ENCODE measurements around the gene ZNF219. TPM values are rescaled to one million over a fixed set of nuclear protein-coding genes. Genes with fewer than 3 reads are reported as not detected.

ZNF219 gene
- total and polyA plus RNA-seq, 7 experiments from 2014 or later = 2.3 to 22.1 (median 6.5) TPM

DNA sequence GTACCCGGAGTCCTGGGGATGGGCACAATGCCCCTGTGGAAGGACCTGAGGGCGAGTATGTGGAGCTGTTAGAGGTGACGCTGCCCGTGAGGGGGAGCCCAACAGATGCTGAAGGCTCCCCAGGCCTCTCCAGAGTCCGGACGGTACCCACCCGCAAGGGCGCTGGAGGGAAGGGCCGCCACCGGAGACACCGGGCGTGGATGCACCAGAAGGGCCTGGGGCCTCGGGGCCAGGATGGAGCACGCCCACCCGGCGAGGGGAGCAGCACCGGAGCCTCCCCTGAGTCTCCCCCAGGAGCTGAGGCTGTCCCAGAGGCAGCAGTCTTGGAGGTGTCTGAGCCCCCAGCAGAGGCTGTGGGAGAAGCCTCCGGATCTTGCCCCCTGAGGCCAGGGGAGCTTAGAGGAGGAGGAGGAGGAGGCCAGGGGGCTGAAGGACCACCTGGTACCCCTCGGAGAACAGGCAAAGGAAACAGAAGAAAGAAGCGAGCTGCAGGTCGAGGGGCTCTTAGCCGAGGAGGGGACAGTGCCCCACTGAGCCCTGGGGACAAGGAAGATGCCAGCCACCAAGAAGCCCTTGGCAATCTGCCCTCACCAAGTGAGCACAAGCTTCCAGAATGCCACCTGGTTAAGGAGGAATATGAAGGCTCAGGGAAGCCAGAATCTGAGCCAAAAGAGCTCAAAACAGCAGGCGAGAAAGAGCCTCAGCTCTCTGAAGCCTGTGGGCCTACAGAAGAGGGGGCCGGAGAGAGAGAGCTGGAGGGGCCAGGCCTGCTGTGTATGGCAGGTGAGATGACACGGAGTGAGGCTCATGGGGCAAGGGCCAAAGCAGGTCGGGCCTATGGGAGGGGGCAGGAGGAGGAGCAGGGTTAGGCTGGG is 23.8 kb downstream of the ZNF219 start:
- Histone ChIP-seq H3K4me1 (ENCODE audit: control insufficient read depth in 2 of 2, insufficient read depth in 2 of 2, low read length in 2 of 2) (peaks cover 15 to 17% of the 10 kb centered on the region in 2 donors), H3K27ac (ENCODE audit: low read depth, low read length) (no peak overlapping the region), H3K36me3 (ENCODE audit: control insufficient read depth in 2 of 3, insufficient read depth in 3 of 3, low read length in 3 of 3) (no peaks in the 10 kb centered on the region), H3K4me3 (ENCODE audit: low read length) (no peak overlapping the region), H3K9me3 (ENCODE audit: control insufficient read depth in 2 of 3, low read length in 3 of 3) (no peaks in the 10 kb centered on the region), H3K27me3 (ENCODE audit: control insufficient read depth in 2 of 2, insufficient read depth in 2 of 2, low read length in 2 of 2) (peaks cover 14 to 21% of the 10 kb centered on the region in 2 donors)
- H3K9me3 Mint-ChIP-seq = peaks cover 0 to 1% (median 0%) of the 10 kb centered on the region in 11 donors
- no peak overlapping the region for H3K4me3 Mint-ChIP-seq
- ChIA-PET POLR2A (interaction anchor here (0.7 kb wide), 1 partner anchor 30 kb away, joined by 3 read pairs; no protein-coding TSS in a partner anchor), CTCF (no interaction called here)
- DNase-seq (no peak), ATAC-seq (no peak)
- peaks cover 10 to 26% (median 21%) of the 10 kb centered on the region in 7 donors for H3K4me1 Mint-ChIP-seq
- no peak overlapping the region for H3K27ac Mint-ChIP-seq
- no peaks in the 10 kb centered on the region for H3K36me3 Mint-ChIP-seq
- intact Hi-C loops (cut with micrococcal nuclease) = loop anchor here in 1 of 2 donors (5.0 kb wide), 1 partner anchor 47 kb away; the partner anchor contains the start of gene NDRG2
- peaks cover 22 to 42% (median 32%) of the 10 kb centered on the region in 5 donors for H3K27me3 Mint-ChIP-seq

DNA sequence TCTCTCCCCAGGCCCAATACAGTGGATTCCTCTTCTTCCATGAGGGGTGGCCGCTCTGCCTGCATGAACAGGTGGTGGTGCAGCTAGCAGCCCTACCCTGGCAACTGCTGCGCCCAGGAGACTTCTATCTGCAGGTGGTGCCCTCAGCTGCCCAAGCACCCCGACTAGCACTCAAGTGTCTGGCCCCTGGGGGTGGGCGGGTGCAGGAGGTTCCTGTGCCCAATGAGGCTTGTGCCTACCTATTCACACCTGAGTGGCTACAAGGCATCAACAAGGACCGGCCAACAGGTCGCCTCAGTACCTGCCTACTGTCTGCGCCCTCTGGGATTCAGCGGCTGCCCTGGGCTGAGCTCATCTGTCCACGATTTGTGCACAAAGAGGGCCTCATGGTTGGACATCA is 24.5 kb downstream of the ZNF219 start:
- Histone ChIP-seq H3K9me3 (ENCODE audit: control insufficient read depth in 2 of 3, low read length in 3 of 3) (no peaks in the 10 kb centered on the region), H3K4me1 (ENCODE audit: control insufficient read depth in 2 of 2, insufficient read depth in 2 of 2, low read length in 2 of 2) (peaks cover 21 to 22% of the 10 kb centered on the region in 2 donors), H3K36me3 (ENCODE audit: control insufficient read depth in 2 of 3, insufficient read depth in 3 of 3, low read length in 3 of 3) (no peaks in the 10 kb centered on the region), H3K4me3 (ENCODE audit: low read length) (no peak overlapping the region), H3K27me3 (ENCODE audit: control insufficient read depth in 2 of 2, insufficient read depth in 2 of 2, low read length in 2 of 2) (peaks cover 14 to 28% of the 10 kb centered on the region in 2 donors), H3K27ac (ENCODE audit: low read depth, low read length) (no peak overlapping the region)
- ATAC-seq (no peak), DNase-seq (no peak)
- Mint-ChIP-seq H3K9me3 (peaks cover 0 to 1% (median 0%) of the 10 kb centered on the region in 11 donors), H3K27ac (no peak overlapping the region), H3K27me3 (peaks cover 29 to 49% (median 39%) of the 10 kb centered on the region in 5 donors), H3K4me1 (peaks cover 17 to 33% (median 28%) of the 10 kb centered on the region in 7 donors), H3K36me3 (no peaks in the 10 kb centered on the region), H3K4me3 (no peak overlapping the region)
- POLR2A ChIA-PET = interaction anchor here (0.7 kb wide), 1 partner anchor 31 kb away, joined by 3 read pairs; no protein-coding TSS in a partner anchor
- intact Hi-C loops (cut with micrococcal nuclease) = loop anchor here in 1 of 2 donors (5.0 kb wide), 1 partner anchor 47 kb away; the partner anchor contains the start of gene NDRG2
- CTCF ChIA-PET = interaction anchor here (1.1 to 1.9 kb wide), 2 partner anchors 30 to 34 kb away, joined by 3 to 5 read pairs; no protein-coding TSS in a partner anchor

DNA sequence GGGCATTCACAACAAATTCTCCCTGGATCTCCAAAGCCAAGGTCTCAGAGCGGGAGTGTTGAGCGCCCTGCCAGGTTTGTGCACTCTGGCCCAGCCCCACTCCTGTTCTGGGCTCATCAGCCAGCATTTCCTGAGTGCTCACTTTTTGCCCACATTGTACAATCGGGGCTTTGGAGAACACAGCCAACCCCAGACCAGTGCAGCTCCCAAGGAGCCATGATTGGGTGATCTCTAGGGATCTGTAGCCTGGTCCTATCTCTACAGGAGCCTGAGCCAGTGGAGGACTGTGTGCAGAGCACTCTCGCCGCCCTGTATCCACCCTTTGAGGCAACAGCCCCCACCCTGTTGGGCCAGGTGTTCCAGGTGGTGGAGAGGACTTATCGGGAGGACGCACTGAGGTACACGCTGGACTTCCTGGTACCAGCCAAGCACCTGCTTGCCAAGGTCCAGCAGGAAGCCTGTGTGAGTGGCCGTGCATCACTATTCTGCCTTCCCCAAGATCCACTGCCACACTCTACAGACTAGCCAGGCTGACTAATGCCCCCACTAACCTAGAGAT is 25.6 kb downstream of the ZNF219 start:
- no peak overlapping the region for H3K4me3 ChIP-seq (ENCODE audit: low read length)

DNA sequence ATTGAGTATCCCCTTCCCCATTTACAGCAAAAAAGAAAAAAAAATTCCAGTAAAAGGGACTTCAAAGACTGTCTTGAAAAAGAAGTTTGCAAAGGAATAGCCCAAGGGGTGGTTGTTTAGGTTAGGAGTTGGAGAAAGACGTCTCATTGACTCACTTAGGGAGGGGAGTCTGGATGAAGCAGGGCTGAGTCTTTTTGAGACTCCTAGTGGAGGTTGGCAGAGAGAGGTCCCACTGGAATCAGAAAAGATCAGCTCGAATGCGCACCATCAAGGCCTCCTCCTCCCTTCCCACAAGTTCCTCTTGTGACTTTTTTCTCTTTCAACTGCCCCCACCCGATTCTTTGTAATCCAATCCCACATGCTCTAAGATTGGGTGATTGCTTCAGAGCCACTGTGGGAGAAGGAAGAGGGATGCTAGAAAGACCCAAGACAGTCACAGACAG is 26.4 kb downstream of the ZNF219 start:
- no peaks in the 10 kb centered on the region for H3K9me3 ChIP-seq (ENCODE audit: control insufficient read depth in 2 of 3, low read length in 3 of 3)
- CTCF ChIA-PET = interaction anchor here (1.0 to 2.1 kb wide), 4 partner anchors 15 to 57 kb away, joined by 3 to 15 read pairs (median 8); no protein-coding TSS in a partner anchor
- H3K4me1 Mint-ChIP-seq = peaks cover 23 to 40% (median 35%) of the 10 kb centered on the region in 7 donors
- no peaks in the 10 kb centered on the region for H3K36me3 ChIP-seq (ENCODE audit: control insufficient read depth in 2 of 3, insufficient read depth in 3 of 3, low read length in 3 of 3)
- POLR2A ChIA-PET = interaction anchor here (3.1 kb wide), 1 partner anchor 32 kb away, joined by 14 read pairs; no protein-coding TSS in a partner anchor
- ATAC-seq = no peak
- no peak overlapping the region for H3K27ac ChIP-seq (ENCODE audit: low read depth, low read length)
- H3K4me1 ChIP-seq (ENCODE audit: control insufficient read depth in 2 of 2, insufficient read depth in 2 of 2, low read length in 2 of 2) = peaks cover 21 to 29% of the 10 kb centered on the region in 2 donors
- intact Hi-C loops (cut with micrococcal nuclease) = loop anchor here in 1 of 2 donors (5.0 kb wide), 1 partner anchor 45 kb away; the partner anchor contains the start of gene NDRG2
- H3K27ac Mint-ChIP-seq = peak overlapping the region in 1 of 9 donors; percentile 69
- DNase-seq = no peak
- no peaks in the 10 kb centered on the region for H3K36me3 Mint-ChIP-seq
- peaks cover 45 to 63% (median 55%) of the 10 kb centered on the region in 5 donors for H3K27me3 Mint-ChIP-seq
- H3K4me3 ChIP-seq (ENCODE audit: low read length) = no peak overlapping the region
- peak overlapping the region; percentile 32 to 89 (median 73) for H3K4me3 Mint-ChIP-seq
- peaks cover 0 to 1% (median 0%) of the 10 kb centered on the region in 11 donors for H3K9me3 Mint-ChIP-seq
- H3K27me3 ChIP-seq (ENCODE audit: control insufficient read depth in 2 of 2, insufficient read depth in 2 of 2, low read length in 2 of 2) = peaks cover 20 to 36% of the 10 kb centered on the region in 2 donors

More for the DNA sequence above, 25.6 kb downstream of the ZNF219 start:
- Mint-ChIP-seq H3K4me1 (peaks cover 23 to 40% (median 35%) of the 10 kb centered on the region in 7 donors), H3K4me3 (peak overlapping the region in 4 of 10 donors; percentile 4 to 86 (median 56)), H3K27ac (peak overlapping the region in 1 of 9 donors; percentile 69), H3K9me3 (peaks cover 0 to 1% (median 0%) of the 10 kb centered on the region in 11 donors), H3K27me3 (peaks cover 37 to 55% (median 48%) of the 10 kb centered on the region in 5 donors), H3K36me3 (no peaks in the 10 kb centered on the region)
- Histone ChIP-seq H3K27ac (ENCODE audit: low read depth, low read length) (no peak overlapping the region), H3K27me3 (ENCODE audit: control insufficient read depth in 2 of 2, insufficient read depth in 2 of 2, low read length in 2 of 2) (peaks cover 17 to 36% of the 10 kb centered on the region in 2 donors), H3K36me3 (ENCODE audit: control insufficient read depth in 2 of 3, insufficient read depth in 3 of 3, low read length in 3 of 3) (no peaks in the 10 kb centered on the region), H3K4me1 (ENCODE audit: control insufficient read depth in 2 of 2, insufficient read depth in 2 of 2, low read length in 2 of 2) (peaks cover 21 to 29% of the 10 kb centered on the region in 2 donors), H3K9me3 (ENCODE audit: control insufficient read depth in 2 of 3, low read length in 3 of 3) (no peaks in the 10 kb centered on the region)
- intact Hi-C loops (cut with micrococcal nuclease) = loop anchor here in 1 of 2 donors (5.0 kb wide), 1 partner anchor 46 kb away; the partner anchor contains the start of gene NDRG2
- CTCF ChIA-PET = interaction anchor here (1.1 to 1.9 kb wide), 3 partner anchors 31 to 58 kb away, joined by 3 to 5 read pairs (median 3); no protein-coding TSS in a partner anchor
- POLR2A ChIA-PET = interaction anchor here (0.5 to 3.1 kb wide), 2 partner anchors 9 to 32 kb away, joined by 5 to 14 read pairs; no protein-coding TSS in a partner anchor
- DNase-seq (no peak), ATAC-seq (no peak)

DNA sequence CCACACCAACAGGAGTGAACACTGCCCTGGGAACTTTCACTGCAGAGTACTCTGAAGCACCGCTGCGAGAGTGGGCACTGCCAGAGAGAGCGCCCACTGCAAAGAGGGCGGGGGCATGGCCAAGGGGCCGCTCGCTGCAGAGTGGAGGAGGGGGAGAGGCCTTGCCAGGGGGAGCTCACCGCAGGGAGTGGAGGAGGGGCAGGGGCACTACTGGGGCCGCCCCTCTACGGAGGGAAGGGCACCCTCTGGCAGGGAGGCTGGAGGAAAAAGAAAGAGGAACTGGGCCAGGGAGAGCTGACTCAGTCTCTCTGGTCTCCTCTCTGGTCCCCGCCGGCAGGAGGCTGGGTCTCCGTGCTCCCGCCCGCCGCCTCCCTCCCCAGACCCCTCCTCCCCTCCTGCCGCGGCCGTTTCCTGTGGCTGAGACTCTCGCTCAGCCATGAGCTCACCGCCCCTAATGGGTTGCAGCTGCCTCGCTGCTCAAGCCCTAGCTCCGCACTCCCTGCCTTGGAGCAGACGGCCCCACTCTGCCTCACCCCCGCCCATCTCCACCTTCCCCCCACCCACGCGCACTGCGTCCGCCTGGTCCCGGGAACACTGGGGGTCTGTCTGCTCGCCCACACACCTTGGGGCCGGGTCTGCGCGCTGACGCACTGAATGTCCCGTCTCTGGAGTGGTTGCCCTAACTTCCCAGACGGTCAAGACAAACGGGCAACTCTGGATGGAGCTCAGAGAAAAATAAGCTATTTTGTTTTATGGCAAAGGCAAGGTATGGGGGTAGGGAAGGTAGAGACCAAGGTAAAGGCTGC is 27.0 kb downstream of the ZNF219 start:
- H3K4me1 Mint-ChIP-seq = peaks cover 23 to 40% (median 35%) of the 10 kb centered on the region in 7 donors

More for the DNA sequence above, 27.0 kb downstream of the ZNF219 start:
- POLR2A ChIA-PET = interaction anchor here (0.7 to 3.1 kb wide), 8 partner anchors 10 to 430 kb away, joined by 3 to 14 read pairs (median 4); partner anchors contain the start of gene TMEM253
- H3K27ac Mint-ChIP-seq = peak overlapping the region in 5 of 9 donors; percentile 51 to 76 (median 54)
- peak; percentile 63 for ATAC-seq
- no peak overlapping the region for H3K27ac ChIP-seq (ENCODE audit: low read depth, low read length)
- H3K4me3 ChIP-seq (ENCODE audit: low read length) = peak overlapping the region; percentile 43
- no peaks in the 10 kb centered on the region for H3K36me3 Mint-ChIP-seq
- DNase-seq = peak in 1 of 9 donors; percentile 36
- CTCF ChIA-PET = interaction anchor here (1.0 to 2.1 kb wide), 6 partner anchors 16 to 57 kb away, joined by 3 to 15 read pairs (median 6); no protein-coding TSS in a partner anchor
- H3K27me3 Mint-ChIP-seq = peaks cover 51 to 69% (median 61%) of the 10 kb centered on the region in 5 donors
- peaks cover 20 to 36% of the 10 kb centered on the region in 2 donors for H3K27me3 ChIP-seq (ENCODE audit: control insufficient read depth in 2 of 2, insufficient read depth in 2 of 2, low read length in 2 of 2)
- H3K4me3 Mint-ChIP-seq = peak overlapping the region; percentile 69 to 90 (median 82)
- peaks cover 21 to 29% of the 10 kb centered on the region in 2 donors for H3K4me1 ChIP-seq (ENCODE audit: control insufficient read depth in 2 of 2, insufficient read depth in 2 of 2, low read length in 2 of 2)
- H3K9me3 ChIP-seq (ENCODE audit: control insufficient read depth in 2 of 3, low read length in 3 of 3) = no peaks in the 10 kb centered on the region
- peaks cover 0 to 1% (median 0%) of the 10 kb centered on the region in 11 donors for H3K9me3 Mint-ChIP-seq
- intact Hi-C loops (cut with micrococcal nuclease) = loop anchor here in 1 of 2 donors (1.0 to 5.0 kb wide), 2 partner anchors 16 to 44 kb away; partner anchors contain the start of gene NDRG2
- H3K36me3 ChIP-seq (ENCODE audit: control insufficient read depth in 2 of 3, insufficient read depth in 3 of 3, low read length in 3 of 3) = no peaks in the 10 kb centered on the region
